ENCODE results near the gene SLC25A27.

The SLC25A27 gene

GRCh38 chr6:46720401-46720800 lies 67.6 kb downstream of the SLC25A27 start:
- DNase-seq, result no peak
